Activated naive CD8-positive, alpha-beta T cell (primary cell): ENCODE data around the gene PER3.
"Not testable (repeated sequence)": the region's sequence is repeated elsewhere in the genome, so short reads cannot be mapped to it uniquely, and the experiment has no call there.

Source experiments
- H3K27ac Mint-ChIP-seq: one replicate; pipeline ENCODE4 v1.8.0; 2021; ENCODE audit warnings: mixed read lengths
- H3K27me3 Mint-ChIP-seq: one replicate; pipeline ENCODE4 v1.8.0; 2021; ENCODE audit warnings: mixed read lengths
- H3K36me3 Mint-ChIP-seq: one replicate; pipeline ENCODE4 v1.8.0; 2021; ENCODE audit warnings: mixed read lengths
- H3K4me1 Mint-ChIP-seq: one replicate; pipeline ENCODE4 v1.8.0; 2021; ENCODE audit warnings: low read depth, mixed read lengths
- H3K4me3 Mint-ChIP-seq: one replicate; pipeline ENCODE4 v1.8.0; 2021; ENCODE audit warnings: mild to moderate bottlenecking, mixed read lengths
- H3K9me3 Mint-ChIP-seq: one replicate; pipeline ENCODE4 v1.8.0; 2021; ENCODE audit warnings: low read depth, mixed read lengths

PER3 gene

DNA sequence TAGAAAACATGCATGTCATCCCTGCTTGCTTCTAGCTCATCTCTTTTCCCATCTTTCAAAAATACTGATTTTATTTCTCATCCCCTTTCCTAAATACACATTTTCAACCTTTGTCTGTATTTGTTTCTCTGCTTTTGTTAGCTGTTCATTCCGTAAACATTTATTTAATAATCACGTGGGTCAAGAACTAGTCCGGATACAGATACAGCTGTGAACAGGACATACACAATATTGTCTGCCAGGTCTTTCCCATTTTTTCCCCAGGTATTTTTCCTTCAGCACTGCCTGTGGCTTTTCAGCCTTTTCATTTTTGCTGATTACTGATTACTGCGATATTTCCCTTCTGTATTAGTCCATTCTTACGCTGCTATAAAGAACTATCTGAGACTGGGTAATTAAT, 5.7 kb downstream of the PER3 start:
- no peaks in the 10 kb centered on the region for H3K27me3 Mint-ChIP-seq
- peaks cover 5% of the 10 kb centered on the region for H3K9me3 Mint-ChIP-seq
- H3K4me1 Mint-ChIP-seq = peaks cover 4% of the 10 kb centered on the region
- no peak overlapping the region for H3K27ac Mint-ChIP-seq
- H3K36me3 Mint-ChIP-seq = peaks cover 30% of the 10 kb centered on the region
- no peak overlapping the region for H3K4me3 Mint-ChIP-seq

DNA sequence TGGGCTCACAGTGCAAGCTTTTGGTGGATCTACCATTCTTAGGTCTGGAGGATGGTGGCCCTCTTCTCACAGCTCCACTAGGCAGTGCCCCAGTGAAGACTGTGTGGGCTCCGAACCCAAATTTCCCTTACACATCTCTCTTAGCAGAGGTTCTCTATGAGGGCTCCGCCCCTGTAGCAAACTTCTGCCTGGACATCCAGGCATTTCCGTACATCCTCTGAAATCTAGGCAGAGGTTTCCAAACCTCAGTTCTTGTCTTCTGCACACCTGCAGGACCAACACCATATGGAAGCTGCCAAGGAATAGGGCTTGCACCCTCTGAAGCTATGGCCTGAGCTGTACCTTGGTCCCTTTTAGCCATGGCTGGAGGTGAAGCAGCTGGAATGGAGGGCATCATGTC, 6.9 kb downstream of the PER3 start:
- peaks cover 30% of the 10 kb centered on the region for H3K36me3 Mint-ChIP-seq

DNA sequence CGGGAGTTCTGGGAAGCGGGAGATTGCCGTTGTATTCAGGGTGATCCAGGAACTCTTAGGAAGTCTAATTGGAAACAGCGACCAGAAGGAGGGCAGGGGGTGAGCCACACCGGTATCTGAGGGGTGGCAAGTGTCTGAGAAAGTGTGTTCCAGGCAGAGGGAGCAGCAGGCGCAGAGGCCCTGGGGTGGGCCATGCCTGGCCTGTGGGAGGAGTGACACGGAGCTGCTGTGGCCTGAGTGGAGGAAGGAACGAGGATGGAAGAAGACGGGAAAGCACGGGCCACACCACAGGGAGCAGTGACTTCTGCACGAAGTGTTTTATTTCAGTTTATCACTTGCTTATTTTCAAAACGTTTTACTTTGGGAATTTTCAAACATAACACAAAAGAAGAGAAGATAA, 11.3 kb downstream of the PER3 start:
- no peak overlapping the region for H3K27ac Mint-ChIP-seq
- H3K27me3 Mint-ChIP-seq = no peaks in the 10 kb centered on the region
- H3K9me3 Mint-ChIP-seq = peaks cover 5% of the 10 kb centered on the region
- peaks cover 19% of the 10 kb centered on the region for H3K36me3 Mint-ChIP-seq
- H3K4me3 Mint-ChIP-seq = no peak overlapping the region
- H3K4me1 Mint-ChIP-seq = no peaks in the 10 kb centered on the region

More for the DNA sequence above, 6.9 kb downstream of the PER3 start:
- not testable (repeated sequence) for H3K9me3 Mint-ChIP-seq, H3K4me1 Mint-ChIP-seq, H3K27me3 Mint-ChIP-seq, H3K4me3 Mint-ChIP-seq, H3K27ac Mint-ChIP-seq

DNA sequence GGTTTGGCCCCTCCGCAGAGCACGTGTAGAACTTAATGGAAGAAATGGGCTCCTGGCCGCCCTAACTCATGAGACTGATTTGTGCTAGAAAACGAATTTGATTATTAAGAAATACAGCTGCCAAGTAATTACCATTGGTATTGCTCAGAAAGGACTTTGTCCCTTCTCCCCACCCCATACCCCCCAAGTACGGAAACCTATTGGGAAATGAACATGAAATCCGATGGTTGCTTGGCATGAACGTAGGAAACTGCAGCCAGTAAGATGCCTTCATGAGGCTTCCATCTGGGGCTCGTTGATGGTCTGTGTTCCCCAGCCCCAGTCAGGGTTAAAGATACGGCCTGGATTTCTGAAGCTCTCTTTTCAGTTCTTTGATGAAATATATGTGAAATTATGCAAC, 21.4 kb downstream of the PER3 start:
- Mint-ChIP-seq H3K27me3 (no peaks in the 10 kb centered on the region), H3K27ac (no peak overlapping the region), H3K4me1 (no peaks in the 10 kb centered on the region), H3K36me3 (peaks cover 10% of the 10 kb centered on the region), H3K4me3 (no peak overlapping the region), H3K9me3 (no peaks in the 10 kb centered on the region)

DNA sequence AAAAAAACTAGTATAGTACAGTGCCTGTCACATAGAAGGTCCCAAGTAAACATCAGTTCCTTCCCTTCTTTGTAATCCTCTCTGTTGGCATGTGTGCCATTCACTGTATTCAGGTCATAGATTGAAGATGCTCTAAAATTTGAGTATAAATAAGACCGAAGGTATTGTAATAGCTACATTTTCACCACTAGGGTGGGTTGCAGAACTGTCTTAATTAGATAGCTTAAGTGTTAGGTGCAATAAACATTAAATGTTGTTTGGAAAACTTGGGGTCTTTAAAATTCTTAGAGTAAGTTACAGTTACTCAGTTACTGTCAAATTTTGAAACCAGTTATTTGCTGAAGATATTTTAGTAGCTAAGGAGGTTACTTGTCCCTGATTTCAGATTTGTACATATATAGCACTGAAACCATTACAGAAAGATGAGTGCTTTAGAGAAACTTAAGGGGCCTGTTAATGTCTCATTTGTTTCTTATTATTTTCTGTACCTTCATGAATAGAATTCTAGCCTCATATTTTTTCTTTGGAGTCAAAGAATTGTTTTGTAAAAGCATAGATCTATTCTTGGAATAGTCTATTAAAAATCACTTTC, 24.3 kb downstream of the PER3 start:
- no peak overlapping the region for H3K4me3 Mint-ChIP-seq
- H3K27ac Mint-ChIP-seq = no peak overlapping the region
- no peaks in the 10 kb centered on the region for H3K4me1 Mint-ChIP-seq
- peaks cover 6% of the 10 kb centered on the region for H3K9me3 Mint-ChIP-seq
- peaks cover 25% of the 10 kb centered on the region for H3K36me3 Mint-ChIP-seq
- no peaks in the 10 kb centered on the region for H3K27me3 Mint-ChIP-seq

DNA sequence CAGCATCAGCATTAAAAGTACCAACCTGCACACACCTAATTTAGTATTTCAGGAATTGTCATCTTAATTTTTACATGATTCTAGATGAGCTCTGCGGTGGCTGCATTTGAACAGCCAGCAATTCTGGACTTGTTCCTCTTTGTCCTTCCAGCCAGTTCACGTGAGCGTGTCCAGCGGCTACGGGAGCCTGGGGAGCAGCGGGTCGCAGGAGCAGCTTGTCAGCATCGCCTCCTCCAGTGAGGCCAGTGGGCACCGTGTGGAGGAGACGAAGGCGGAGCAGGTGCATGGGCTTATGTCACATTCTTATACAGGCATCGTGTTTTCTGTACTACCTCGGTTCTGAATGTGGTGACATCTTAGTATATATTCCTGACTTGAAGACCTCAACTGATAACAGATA, 25.7 kb downstream of the PER3 start:
- Mint-ChIP-seq H3K4me3 (no peak overlapping the region), H3K4me1 (no peaks in the 10 kb centered on the region), H3K27ac (no peak overlapping the region), H3K27me3 (no peaks in the 10 kb centered on the region), H3K36me3 (peaks cover 31% of the 10 kb centered on the region), H3K9me3 (peaks cover 15% of the 10 kb centered on the region)

DNA sequence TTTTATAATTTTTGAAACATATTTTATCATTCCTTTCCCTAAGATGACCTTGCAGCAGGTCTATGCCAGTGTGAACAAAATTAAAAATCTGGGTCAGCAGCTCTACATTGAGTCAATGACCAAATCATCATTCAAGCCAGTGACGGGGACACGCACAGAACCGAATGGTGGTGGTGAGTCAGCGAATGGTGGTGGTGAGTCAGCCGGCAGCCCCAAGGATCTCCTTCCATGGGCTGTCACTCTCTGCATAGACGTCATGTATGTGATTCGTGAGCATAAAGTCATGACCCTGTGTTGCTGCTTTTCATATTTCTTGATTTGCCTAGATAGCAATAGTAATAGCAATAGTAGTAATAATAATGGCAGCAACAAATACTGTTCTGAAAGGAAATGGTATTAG, 26.3 kb downstream of the PER3 start:
- Mint-ChIP-seq H3K27me3 (no peaks in the 10 kb centered on the region), H3K9me3 (peaks cover 15% of the 10 kb centered on the region), H3K4me3 (no peak overlapping the region), H3K4me1 (no peaks in the 10 kb centered on the region), H3K27ac (no peak overlapping the region), H3K36me3 (peaks cover 29% of the 10 kb centered on the region)

DNA sequence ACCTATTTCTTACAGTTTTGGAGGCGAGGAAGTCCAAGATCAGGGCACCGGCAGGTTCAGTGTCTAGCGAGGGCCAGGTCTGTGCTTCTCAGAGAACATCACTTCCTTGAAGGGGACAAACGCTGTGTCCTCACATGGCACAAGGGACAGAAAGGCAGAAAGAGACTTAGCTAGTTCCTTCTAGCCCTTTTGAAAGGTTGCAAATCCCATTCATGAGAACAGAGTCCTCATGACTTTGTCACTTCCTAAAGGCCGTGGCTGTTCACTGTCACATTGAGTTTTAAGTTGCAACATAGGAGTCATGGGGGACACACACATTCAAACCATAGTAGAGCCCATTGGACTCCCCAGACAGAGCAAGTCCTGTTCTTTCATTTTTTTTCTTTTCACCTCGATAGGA, 27.4 kb downstream of the PER3 start:
- peaks cover 29% of the 10 kb centered on the region for H3K36me3 Mint-ChIP-seq
- no peaks in the 10 kb centered on the region for H3K27me3 Mint-ChIP-seq
- peaks cover 15% of the 10 kb centered on the region for H3K9me3 Mint-ChIP-seq
- H3K27ac Mint-ChIP-seq = no peak overlapping the region
- H3K4me1 Mint-ChIP-seq = no peaks in the 10 kb centered on the region
- H3K4me3 Mint-ChIP-seq = no peak overlapping the region

DNA sequence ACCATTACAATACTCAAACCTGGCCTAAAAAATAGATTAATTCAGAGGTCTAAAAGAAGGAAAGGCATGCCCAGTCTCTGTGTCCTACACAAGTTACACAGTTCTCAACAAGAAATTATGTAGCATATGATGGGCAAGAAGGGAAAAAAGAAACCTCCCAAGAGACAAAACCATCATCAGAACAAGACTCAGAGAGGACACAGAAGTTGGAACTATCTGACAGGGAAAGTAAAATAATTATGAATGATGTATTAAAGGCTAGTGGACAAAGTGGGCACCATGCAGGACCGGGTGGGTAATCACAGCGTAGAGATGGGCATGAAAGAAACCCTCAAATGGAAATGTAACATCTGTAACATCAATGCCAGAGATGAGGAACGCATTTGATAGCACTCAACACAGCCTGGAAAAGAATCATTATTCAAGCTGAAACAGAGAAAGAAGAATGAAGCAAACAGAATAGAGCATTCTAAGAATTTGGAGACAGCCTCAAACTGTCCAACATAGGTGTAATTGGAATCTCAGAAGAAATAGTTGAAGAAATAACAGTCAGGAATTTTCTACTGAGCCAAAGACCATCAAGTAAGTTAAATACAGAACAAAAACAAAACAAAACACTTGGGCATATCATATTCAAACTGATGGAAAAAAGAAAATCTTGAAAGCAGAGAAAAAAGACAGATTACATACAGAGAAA, 29.7 kb downstream of the PER3 start:
- peaks cover 26% of the 10 kb centered on the region for H3K36me3 Mint-ChIP-seq

DNA sequence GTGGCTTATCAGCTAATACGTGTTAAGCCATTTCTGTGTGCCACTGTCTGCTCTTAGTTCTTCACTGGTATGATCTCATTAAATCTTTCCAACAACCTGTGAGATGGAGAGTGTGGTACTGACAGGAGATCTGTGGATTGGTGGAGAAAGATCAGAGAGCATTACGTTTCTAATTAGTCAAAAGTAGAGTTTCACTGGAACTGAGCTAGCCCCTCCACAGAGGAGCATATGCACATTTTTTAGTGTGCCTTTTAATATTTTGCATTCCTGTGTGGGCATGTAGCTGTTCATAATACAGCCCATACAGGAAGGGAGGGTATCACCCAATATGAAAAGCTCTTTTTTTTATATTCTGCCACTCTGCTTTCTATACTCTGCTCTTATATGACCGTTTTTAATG, 37.2 kb downstream of the PER3 start:
- Mint-ChIP-seq H3K4me3 (no peak overlapping the region), H3K27ac (no peak overlapping the region)

More for the DNA sequence above, 29.7 kb downstream of the PER3 start:
- Mint-ChIP-seq H3K27ac (no peak overlapping the region), H3K27me3 (no peaks in the 10 kb centered on the region), H3K4me1 (no peaks in the 10 kb centered on the region), H3K9me3 (peaks cover 15% of the 10 kb centered on the region), H3K4me3 (no peak overlapping the region)

DNA sequence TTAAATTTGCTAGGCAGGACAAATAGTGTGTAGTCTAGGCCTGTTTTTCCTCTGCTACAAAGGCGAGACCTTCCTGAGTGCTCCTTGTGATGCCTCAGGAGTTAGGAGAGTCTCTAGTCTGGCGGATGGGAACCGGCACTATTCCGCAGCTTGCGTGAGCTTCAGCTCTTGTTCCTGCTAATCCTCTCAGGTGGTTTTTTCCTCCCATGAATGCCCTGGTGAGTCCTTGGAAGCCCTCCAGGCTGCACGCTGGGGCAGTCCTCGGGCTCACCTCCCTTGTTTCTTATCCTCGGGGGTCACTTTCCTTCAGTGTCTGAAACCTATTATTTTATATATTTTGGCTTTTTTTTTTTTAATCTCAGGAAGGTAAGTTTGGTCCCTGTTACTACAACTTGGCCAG, 40.6 kb downstream of the PER3 start:
- no peak overlapping the region for H3K4me3 Mint-ChIP-seq
- H3K4me1 Mint-ChIP-seq = peaks cover 2% of the 10 kb centered on the region
- no peaks in the 10 kb centered on the region for H3K9me3 Mint-ChIP-seq
- peaks cover 27% of the 10 kb centered on the region for H3K36me3 Mint-ChIP-seq
- no peaks in the 10 kb centered on the region for H3K27me3 Mint-ChIP-seq
- no peak overlapping the region for H3K27ac Mint-ChIP-seq

More for the DNA sequence above, 37.2 kb downstream of the PER3 start:
- Mint-ChIP-seq H3K9me3 (no peaks in the 10 kb centered on the region), H3K27me3 (no peaks in the 10 kb centered on the region), H3K4me1 (no peaks in the 10 kb centered on the region), H3K36me3 (peaks cover 22% of the 10 kb centered on the region)

DNA sequence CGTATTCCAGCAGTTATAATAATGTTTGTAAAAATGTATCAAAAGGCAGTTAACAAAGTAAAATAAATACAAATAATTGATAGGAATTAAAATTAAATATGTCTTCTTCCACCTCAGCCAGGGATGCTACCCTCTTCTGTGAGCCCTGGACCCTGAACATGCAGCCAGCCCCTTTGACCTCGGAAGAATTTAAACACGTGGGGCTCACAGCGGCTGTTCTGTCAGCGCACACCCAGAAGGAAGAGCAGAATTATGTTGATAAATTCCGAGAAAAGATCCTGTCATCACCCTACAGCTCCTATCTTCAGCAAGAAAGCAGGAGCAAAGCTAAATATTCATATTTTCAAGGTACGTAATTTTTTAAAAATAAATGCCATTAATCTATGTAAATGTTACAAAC, 42.3 kb downstream of the PER3 start:
- H3K27me3 Mint-ChIP-seq = no peaks in the 10 kb centered on the region
- H3K4me3 Mint-ChIP-seq = peak overlapping the region; percentile 89
- H3K27ac Mint-ChIP-seq = no peak overlapping the region
- peaks cover 12% of the 10 kb centered on the region for H3K36me3 Mint-ChIP-seq
- no peaks in the 10 kb centered on the region for H3K9me3 Mint-ChIP-seq
- peaks cover 2% of the 10 kb centered on the region for H3K4me1 Mint-ChIP-seq

DNA sequence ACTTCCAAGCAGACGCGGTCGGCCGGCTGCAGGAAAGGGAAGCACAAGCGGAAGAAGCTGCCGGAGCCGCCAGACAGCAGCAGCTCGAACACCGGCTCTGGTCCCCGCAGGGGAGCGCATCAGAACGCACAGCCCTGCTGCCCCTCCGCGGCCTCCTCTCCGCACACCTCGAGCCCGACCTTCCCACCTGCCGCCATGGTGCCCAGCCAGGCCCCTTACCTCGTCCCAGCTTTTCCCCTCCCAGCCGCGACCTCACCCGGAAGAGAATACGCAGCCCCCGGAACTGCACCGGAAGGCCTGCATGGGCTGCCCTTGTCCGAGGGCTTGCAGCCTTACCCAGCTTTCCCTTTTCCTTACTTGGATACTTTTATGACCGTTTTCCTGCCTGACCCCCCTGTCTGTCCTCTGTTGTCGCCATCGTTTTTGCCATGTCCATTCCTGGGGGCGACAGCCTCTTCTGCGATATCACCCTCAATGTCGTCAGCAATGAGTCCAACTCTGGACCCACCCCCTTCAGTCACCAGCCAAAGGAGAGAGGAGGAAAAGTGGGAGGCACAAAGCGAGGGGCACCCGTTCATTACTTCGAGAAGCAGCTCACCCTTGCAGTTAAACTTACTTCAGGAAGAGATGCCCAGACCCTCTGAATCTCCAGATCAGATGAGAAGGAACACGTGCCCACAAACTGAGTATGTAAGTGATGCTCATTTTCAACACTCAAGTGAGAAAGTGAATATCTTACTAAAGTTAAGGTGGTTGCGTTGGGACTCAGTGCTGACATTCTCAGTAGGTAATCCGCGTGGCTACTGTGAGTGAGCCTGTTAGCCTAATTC, 43.2 kb downstream of the PER3 start:
- peaks cover 8% of the 10 kb centered on the region for H3K36me3 Mint-ChIP-seq
- peak overlapping the region; percentile 91 for H3K27ac Mint-ChIP-seq
- no peaks in the 10 kb centered on the region for H3K9me3 Mint-ChIP-seq
- H3K27me3 Mint-ChIP-seq = no peaks in the 10 kb centered on the region
- H3K4me3 Mint-ChIP-seq = peak overlapping the region; percentile 89
- H3K4me1 Mint-ChIP-seq = peaks cover 4% of the 10 kb centered on the region

DNA sequence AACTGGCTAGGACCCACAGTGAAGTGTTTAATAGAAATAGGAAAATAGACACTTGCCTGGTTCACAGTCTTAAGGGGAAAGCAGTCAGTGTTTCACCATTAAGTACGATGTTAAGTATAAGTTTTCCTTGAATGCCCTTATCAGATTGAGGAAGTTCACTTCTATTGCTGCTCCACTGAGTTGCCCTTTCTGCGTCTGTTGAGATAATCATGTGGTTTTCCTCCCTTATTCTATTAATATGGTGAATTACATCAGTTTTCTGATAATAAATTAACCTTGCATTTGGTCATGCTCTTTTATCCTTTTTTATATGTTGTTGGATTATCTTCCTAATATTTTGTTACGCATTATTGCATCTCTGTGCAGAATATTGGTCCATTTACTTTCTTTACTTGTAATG, 47.4 kb downstream of the PER3 start:
- Mint-ChIP-seq H3K4me3 (no peak overlapping the region), H3K27ac (no peak overlapping the region), H3K4me1 (peaks cover 4% of the 10 kb centered on the region), H3K9me3 (no peaks in the 10 kb centered on the region), H3K27me3 (no peaks in the 10 kb centered on the region), H3K36me3 (peaks cover 14% of the 10 kb centered on the region)

DNA sequence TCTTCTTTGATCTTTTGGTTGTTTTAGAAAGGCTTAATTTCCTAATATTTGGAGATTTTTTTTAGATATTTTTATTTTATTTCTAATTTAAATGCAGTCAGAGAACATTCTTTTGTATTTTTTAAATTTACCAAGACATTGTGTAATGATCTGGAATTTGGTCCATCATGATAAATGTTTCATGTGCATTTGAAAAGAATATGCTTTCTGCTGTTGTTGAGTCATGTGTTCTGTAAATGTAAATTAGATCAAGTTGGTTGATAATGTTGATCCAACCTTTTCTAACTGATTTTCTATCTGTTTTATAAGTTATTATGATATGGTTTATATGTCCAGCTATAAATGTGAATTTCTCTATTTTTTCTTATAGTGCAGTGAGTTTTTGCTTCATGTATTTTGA, 48.9 kb downstream of the PER3 start:
- Mint-ChIP-seq H3K9me3 (no peaks in the 10 kb centered on the region), H3K4me1 (peaks cover 4% of the 10 kb centered on the region), H3K36me3 (peaks cover 21% of the 10 kb centered on the region), H3K27ac (no peak overlapping the region), H3K4me3 (no peak overlapping the region), H3K27me3 (no peaks in the 10 kb centered on the region)
